ENCODE results near the gene EFHB. TPM values are rescaled to one million over a fixed set of nuclear protein-coding genes. Genes with fewer than 3 reads are reported as not detected.

Gene EFHB
- total RNA-seq, 1 donor from 2014 or later = 1.0 TPM

- no peak for TF ChIP-seq CTCF (IDR thresholded peaks at IDR 0.05; ENCODE audit: unreplicated experiment)
- Mint-ChIP-seq H3K27me3 (ENCODE audit: low read depth) (no peaks in the 10 kb centered on the region), H3K4me3 (peak overlapping the region; percentile 99), H3K9me3 (peaks cover 12% of the 10 kb centered on the region), H3K36me3 (peaks cover 11% of the 10 kb centered on the region), H3K4me1 (peaks cover 30% of the 10 kb centered on the region), H3K27ac (peak overlapping the region; percentile 100)
- no peak for DNase-seq (ENCODE audit: low spot score in 2 of 2, unreplicated experiment in 2 of 2)
These were observed 13.7 kb upstream of the EFHB start for GRCh38 chr3:19947549-19948225.

GRCh38 chr3:19946832-19947548 lies 13.0 kb upstream of the EFHB start, which contains the start of gene RAB5A:
RAB5A (plus strand) TSS chr3:19947097; CDS start chr3:19950899, 3,802 bp downstream.
- Mint-ChIP-seq H3K4me1 (peaks cover 30% of the 10 kb centered on the region), H3K9me3 (peaks cover 12% of the 10 kb centered on the region), H3K4me3 (peak within 1 kb of the TSS; percentile 99), H3K36me3 (peaks cover 11% of the 10 kb centered on the region), H3K27ac (peak within 1 kb of the TSS; percentile 100), H3K27me3 (ENCODE audit: low read depth) (no peaks in the 10 kb centered on the region)
- TF ChIP-seq CTCF (IDR thresholded peaks at IDR 0.05; ENCODE audit: unreplicated experiment) = no peak
- DNase-seq (ENCODE audit: low spot score in 2 of 2, unreplicated experiment in 2 of 2) = peak; percentile 90 to 94

GRCh38 chr3:19945969-19946831 lies 12.2 kb upstream of the EFHB start:
- Mint-ChIP-seq H3K4me3 (peak overlapping the region; percentile 99), H3K9me3 (peaks cover 12% of the 10 kb centered on the region), H3K27ac (peak overlapping the region; percentile 100), H3K36me3 (peaks cover 7% of the 10 kb centered on the region), H3K4me1 (peaks cover 30% of the 10 kb centered on the region), H3K27me3 (ENCODE audit: low read depth) (no peaks in the 10 kb centered on the region)
- no peak for TF ChIP-seq CTCF (IDR thresholded peaks at IDR 0.05; ENCODE audit: unreplicated experiment)
- no peak for DNase-seq (ENCODE audit: low spot score in 2 of 2, unreplicated experiment in 2 of 2)

- Mint-ChIP-seq H3K9me3 (peaks cover 13% of the 10 kb centered on the region), H3K4me1 (peaks cover 30% of the 10 kb centered on the region), H3K36me3 (peaks cover 4% of the 10 kb centered on the region), H3K27me3 (ENCODE audit: low read depth) (no peaks in the 10 kb centered on the region), H3K4me3 (peak overlapping the region; percentile 99), H3K27ac (peak overlapping the region; percentile 66)
- DNase-seq (ENCODE audit: low spot score in 2 of 2, unreplicated experiment in 2 of 2) = no peak
- TF ChIP-seq CTCF (IDR thresholded peaks at IDR 0.05; ENCODE audit: unreplicated experiment) = no peak
These were observed 11.5 kb upstream of the EFHB start for GRCh38 chr3:19945534-19945933.

- no peak overlapping the region for H3K4me3 Mint-ChIP-seq
- DNase-seq (ENCODE audit: low spot score in 2 of 2, unreplicated experiment in 2 of 2) = no peak
- H3K9me3 Mint-ChIP-seq = peaks cover 16% of the 10 kb centered on the region
- no peak overlapping the region for H3K27ac Mint-ChIP-seq
- H3K4me1 Mint-ChIP-seq = peaks cover 1% of the 10 kb centered on the region
- no peaks in the 10 kb centered on the region for H3K27me3 Mint-ChIP-seq (ENCODE audit: low read depth)
- H3K36me3 Mint-ChIP-seq = peaks cover 4% of the 10 kb centered on the region
- no peak for TF ChIP-seq CTCF (IDR thresholded peaks at IDR 0.05; ENCODE audit: unreplicated experiment)
These were observed 6.6 kb upstream of the EFHB start for GRCh38 chr3:19940643-19941042.
